H9 (cell line): ENCODE data around the gene PDZD4. TPM values are rescaled to one million over a fixed set of nuclear protein-coding genes. Genes with fewer than 3 reads are reported as not detected.

Experiments
- DNase-seq: peaks from one replicate; pipeline ENCODE4 v3.0.0-alpha.2; 2017
- H2AFZ ChIP-seq: one replicate; pipeline ENCODE4 v1.6.1; 2013; ENCODE audit warnings: mild to moderate bottlenecking, low read length, control low read depth, moderate library complexity
- H2AK5ac ChIP-seq: 2 replicates; pipeline ENCODE4 v1.6.1; 2013; ENCODE audit warnings: low read length, control low read depth, mixed read lengths; ENCODE audit not compliant: insufficient read length
- H2BK120ac ChIP-seq: one replicate; pipeline ENCODE4 v1.6.1; 2013; ENCODE audit warnings: low read depth, mild to moderate bottlenecking, low read length, control low read depth, inconsistent platforms; ENCODE audit not compliant: poor library complexity, severe bottlenecking
- H2BK12ac ChIP-seq: 2 replicates; pipeline ENCODE4 v1.6.1; 2013; ENCODE audit warnings: low read length, control low read depth, mixed read lengths, low read depth; ENCODE audit not compliant: insufficient read length
- H2BK15ac ChIP-seq: 2 replicates; pipeline ENCODE4 v1.6.1; 2013; ENCODE audit warnings: low read depth, low read length, control low read depth
- H2BK20ac ChIP-seq: one replicate; pipeline ENCODE4 v1.6.1; 2013; ENCODE audit warnings: low read depth, mild to moderate bottlenecking, low read length, control low read depth, inconsistent platforms; ENCODE audit not compliant: poor library complexity, severe bottlenecking
- H2BK5ac ChIP-seq: 2 replicates; pipeline ENCODE4 v1.6.1; 2013; ENCODE audit warnings: low read length, control low read depth, mixed read lengths; ENCODE audit not compliant: insufficient read length
- H3K14ac ChIP-seq: 2 replicates; pipeline ENCODE4 v1.6.1; 2013; ENCODE audit warnings: low read length, control low read depth; ENCODE audit not compliant: insufficient read depth
- H3K18ac ChIP-seq: 2 replicates; pipeline ENCODE4 v1.6.1; 2013; ENCODE audit warnings: low read depth, mild to moderate bottlenecking, mixed read lengths, low read length, control low read depth; ENCODE audit not compliant: insufficient read length
- H3K23ac ChIP-seq: 2 replicates; pipeline ENCODE4 v1.6.1; 2013; ENCODE audit warnings: low read length, control low read depth, mixed read lengths, low read depth; ENCODE audit not compliant: insufficient read length
- H3K23me2 ChIP-seq: 2 replicates; pipeline ENCODE4 v1.6.1; 2013; ENCODE audit warnings: low read depth, mild to moderate bottlenecking, mixed read lengths, low read length, control low read depth; ENCODE audit not compliant: insufficient read length, poor library complexity, severe bottlenecking
- H3K27ac ChIP-seq: 2 replicates; pipeline ENCODE4 v1.5.1; 2013; ENCODE audit warnings: low read length, control low read depth, mixed read lengths, low read depth; ENCODE audit not compliant: insufficient read length
- H3K27me3 ChIP-seq: 2 replicates; pipeline ENCODE4 v1.6.1; 2013; ENCODE audit warnings: low read length, control low read depth, inconsistent platforms; ENCODE audit not compliant: insufficient read depth
- H3K4ac ChIP-seq: 2 replicates; pipeline ENCODE4 v1.6.1; 2013; ENCODE audit warnings: low read depth, mild to moderate bottlenecking, control low read depth, inconsistent platforms, low read length, moderate library complexity
- H3K4me1 ChIP-seq: 2 replicates; pipeline ENCODE4 v1.6.1; 2013; ENCODE audit warnings: low read length, control low read depth, inconsistent platforms; ENCODE audit not compliant: insufficient read depth
- H3K4me2 ChIP-seq: 2 replicates; pipeline ENCODE4 v1.6.1; 2013; ENCODE audit warnings: low read length, control low read depth, mixed read lengths; ENCODE audit not compliant: insufficient read length, insufficient read depth
- H3K56ac ChIP-seq: 2 replicates; pipeline ENCODE4 v1.6.1; 2013; ENCODE audit warnings: low read depth, mild to moderate bottlenecking, mixed read lengths, low read length, control low read depth; ENCODE audit not compliant: insufficient read length
- H3K79me1 ChIP-seq: 2 replicates; pipeline ENCODE4 v1.6.1; 2013; ENCODE audit warnings: low read depth, mild to moderate bottlenecking, moderate library complexity, low read length, control low read depth, inconsistent platforms; ENCODE audit not compliant: insufficient read depth, poor library complexity, severe bottlenecking
- H3K79me2 ChIP-seq: 2 replicates; pipeline ENCODE4 v1.6.1; 2013; ENCODE audit warnings: low read length, control low read depth, inconsistent platforms; ENCODE audit not compliant: insufficient read depth
- H3K9ac ChIP-seq: 2 replicates; pipeline ENCODE4 v1.6.1; 2013; ENCODE audit warnings: low read length, control low read depth, mixed read lengths; ENCODE audit not compliant: insufficient read length; ENCODE audit errors: extremely low read depth
- H3K9me3 ChIP-seq: one replicate; pipeline ENCODE4 v1.6.1; 2013; ENCODE audit warnings: low read depth, low read length, inconsistent platforms; ENCODE audit not compliant: control insufficient read depth
- H3T11ph ChIP-seq: one replicate; pipeline ENCODE4 v1.6.1; 2013; ENCODE audit warnings: mild to moderate bottlenecking, low read length, control low read depth, inconsistent platforms
- H4K20me1 ChIP-seq: one replicate; pipeline ENCODE4 v1.6.1; 2013; ENCODE audit not compliant: control insufficient read depth, insufficient read length, insufficient read depth
- H4K5ac ChIP-seq: 2 replicates; pipeline ENCODE4 v1.6.1; 2013; ENCODE audit warnings: low read depth, mild to moderate bottlenecking, mixed read lengths, low read length, control low read depth; ENCODE audit not compliant: insufficient read length
- H4K8ac ChIP-seq: replicated peaks from 2 replicates; pipeline ENCODE4 v1.6.1; 2013; ENCODE audit warnings: low read length, control low read depth, mixed read lengths, low read depth; ENCODE audit not compliant: insufficient read length
- H4K91ac ChIP-seq: 2 replicates; pipeline ENCODE4 v1.6.1; 2013; ENCODE audit warnings: low read depth, mild to moderate bottlenecking, moderate library complexity, mixed read lengths, low read length, control low read depth; ENCODE audit not compliant: insufficient read length
- H3K27ac Mint-ChIP-seq, 3 experiments: 2 replicates in 2 of 3; 3 replicates in 1 of 3; pipeline ENCODE4 v1.8.0; 2020 to 2021; ENCODE audit warnings: mixed read lengths in 3 of 3, mild to moderate bottlenecking in 1 of 3, moderate library complexity in 1 of 3
- H3K27me3 Mint-ChIP-seq: 2 replicates; pipeline ENCODE4 v1.8.0; 2021; ENCODE audit warnings: low read depth, mild to moderate bottlenecking, moderate library complexity, mixed read lengths
- H3K36me3 Mint-ChIP-seq, 3 experiments: 2 replicates in 2 of 3; 3 replicates in 1 of 3; pipeline ENCODE4 v1.8.0; 2020 to 2021; ENCODE audit warnings: low read depth in 3 of 3, mixed read lengths in 3 of 3; ENCODE audit not compliant: insufficient read depth in 1 of 3
- H3K4me1 Mint-ChIP-seq, 2 experiments: 2 replicates each; pipeline ENCODE4 v1.8.0; 2020; ENCODE audit warnings: mixed read lengths in 2 of 2
- H3K4me3 Mint-ChIP-seq, 2 experiments: 2 replicates in 1 of 2; 3 replicates in 1 of 2; pipeline ENCODE4 v1.8.0; 2020 to 2021; ENCODE audit warnings: mild to moderate bottlenecking in 2 of 2, mixed read lengths in 2 of 2, moderate library complexity in 1 of 2
- H3K9me3 Mint-ChIP-seq, 2 experiments: 2 replicates in 1 of 2; 3 replicates in 1 of 2; pipeline ENCODE4 v1.8.0; 2020; ENCODE audit warnings: mild to moderate bottlenecking in 2 of 2, mixed read lengths in 2 of 2, moderate library complexity in 1 of 2
- CTCF ChIP-seq: fragments of 200-600 bp; sonication (generic); conservative IDR thresholded peaks from 3 replicates; pipeline ENCODE4 v1.8.0; 2021; ENCODE audit warnings: antibody characterized with exemption, mild to moderate bottlenecking
- WGBS: extraction: QIAGEN DNeasy Blood & Tissue Kit; methylation state at CpG from one replicate; pipeline ENCODE4 v1.1.7; 2013; ENCODE audit warnings: missing lambda C conversion rate, low lambda C conversion rate, mixed read lengths; ENCODE audit not compliant: insufficient read length; ENCODE audit errors: extremely low coverage; 5-methylcytosine and 5-hydroxymethylcytosine counted together
- total RNA-seq: library from RNA; stranded (reverse); gene quantifications from 2 replicates; pipeline ENCODE4 v1.2.1, GENCODE V29; 2021

Gene PDZD4
- total RNA-seq, 1 experiment from 2014 or later: 110 TPM

GRCh38 chrX:153778181-153778580, 52.2 kb downstream of the PDZD4 start:
- no peak overlapping the region for H3K4me2 ChIP-seq
- no peak overlapping the region for H3K27ac Mint-ChIP-seq
- H3K56ac ChIP-seq: no peak overlapping the region
- no peak overlapping the region for H3K4me3 Mint-ChIP-seq
- no peaks in the 10 kb centered on the region for H3K9me3 ChIP-seq
- H4K20me1 ChIP-seq: no peaks in the 10 kb centered on the region
- no peaks in the 10 kb centered on the region for H3K79me1 ChIP-seq
- WGBS: no CpG with 5 or more reads among the region's 17 CpGs
- H3K4me1 ChIP-seq: no peaks in the 10 kb centered on the region
- H3T11ph ChIP-seq: no peak overlapping the region
- DNase-seq: no peak
- no peak overlapping the region for H4K5ac ChIP-seq
- peaks cover 2% of the 10 kb centered on the region; the same call in 1 of the 2 replicates for H3K27me3 Mint-ChIP-seq
- H3K36me3 Mint-ChIP-seq: peaks cover 0 to 5% (median 3%) of the 10 kb centered on the region in 3 experiments; a peak in 5 of 7 replicates
- H3K4ac ChIP-seq: no peak overlapping the region
- peaks cover 26 to 45% of the 10 kb centered on the region in 2 experiments for H3K9me3 Mint-ChIP-seq
- H2BK5ac ChIP-seq: no peak overlapping the region
- no peak overlapping the region for H2BK20ac ChIP-seq
- no peak overlapping the region for H2BK15ac ChIP-seq
- H3K14ac ChIP-seq: no peak overlapping the region
- no peaks in the 10 kb centered on the region for H3K27me3 ChIP-seq
- no peak for TF ChIP-seq CTCF
- H3K18ac ChIP-seq: no peak overlapping the region
- no peak overlapping the region for H2AFZ ChIP-seq
- no peak overlapping the region for H2AK5ac ChIP-seq
- H3K4me1 Mint-ChIP-seq: peaks cover 4 to 8% of the 10 kb centered on the region in 2 experiments
- no peak overlapping the region for H4K91ac ChIP-seq
- no peaks in the 10 kb centered on the region for H3K23me2 ChIP-seq
- no peak overlapping the region for H3K9ac ChIP-seq
- no peak overlapping the region for H4K8ac ChIP-seq
- H2BK12ac ChIP-seq: no peak overlapping the region
- H2BK120ac ChIP-seq: no peak overlapping the region
- no peak overlapping the region for H3K23ac ChIP-seq
- H3K79me2 ChIP-seq: no peaks in the 10 kb centered on the region
- H3K27ac ChIP-seq: no peak overlapping the region
